ENCODE results near the gene VPS51. TPM values are rescaled to one million over a fixed set of nuclear protein-coding genes. Genes with fewer than 3 reads are reported as not detected.

The VPS51 gene
- total RNA-seq, 6 donors from 2014 or later: 102 to 531 (median 175) TPM

DNA sequence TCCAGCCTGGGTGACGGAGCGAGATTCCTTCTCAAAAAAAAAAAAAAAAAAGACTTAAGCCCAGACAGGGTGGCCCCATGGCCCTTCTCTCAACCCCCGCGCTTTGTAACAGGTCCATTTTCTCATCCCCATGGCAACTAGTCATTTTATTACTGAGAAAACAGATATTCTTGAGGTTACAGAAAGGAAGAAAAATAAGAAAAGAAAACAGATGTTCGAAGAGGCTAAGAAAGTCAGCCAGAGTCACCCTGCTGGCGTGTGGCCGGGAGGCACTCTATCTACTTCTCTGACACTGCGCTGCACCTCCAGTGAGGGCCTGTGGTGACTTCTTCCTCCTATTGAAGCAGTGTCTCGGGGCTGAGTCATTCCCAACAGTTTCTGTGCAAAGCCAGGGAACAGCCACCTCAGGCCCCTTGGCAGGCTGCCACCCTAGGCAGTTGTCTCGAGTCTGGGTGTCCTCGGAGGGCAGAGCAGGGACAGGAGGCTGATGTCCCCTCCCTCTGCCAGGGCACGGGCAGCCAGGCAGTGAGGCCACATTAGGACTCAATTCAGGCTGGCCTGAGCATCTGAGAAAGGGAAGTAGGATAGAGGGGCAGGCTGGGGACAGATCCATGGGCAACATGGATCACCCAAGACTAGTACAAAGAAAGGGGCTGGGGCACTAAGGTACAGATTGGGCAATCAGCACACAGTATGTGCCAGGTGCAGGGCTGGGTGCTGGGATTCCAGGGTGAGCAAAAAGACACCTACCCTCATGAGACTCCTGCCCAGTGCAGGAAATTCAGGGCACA lies 54.7 kb downstream of the VPS51 start:
- peaks cover 0 to 18% (median 14%) of the 10 kb centered on the region in 4 donors for H3K4me1 ChIP-seq
- H3K36me3 ChIP-seq: no peaks in the 10 kb centered on the region
- no peaks in the 10 kb centered on the region for H3K27me3 ChIP-seq
- no peak overlapping the region for H3K4me3 ChIP-seq
- H3K27ac ChIP-seq: peak overlapping the region; percentile 61 to 75 (median 68)
- H3K9me3 ChIP-seq: no peaks in the 10 kb centered on the region
- TF ChIP-seq POLR2A (IDR thresholded peaks at IDR 0.05) (peak in 1 of 4 donors; percentile 54), EP300 (IDR thresholded peaks at IDR 0.05) (no peak), POLR2AphosphoS5 (IDR thresholded peaks at IDR 0.05) (peak; percentile 44 to 58)
- TF ChIP-seq, protein P1, sequence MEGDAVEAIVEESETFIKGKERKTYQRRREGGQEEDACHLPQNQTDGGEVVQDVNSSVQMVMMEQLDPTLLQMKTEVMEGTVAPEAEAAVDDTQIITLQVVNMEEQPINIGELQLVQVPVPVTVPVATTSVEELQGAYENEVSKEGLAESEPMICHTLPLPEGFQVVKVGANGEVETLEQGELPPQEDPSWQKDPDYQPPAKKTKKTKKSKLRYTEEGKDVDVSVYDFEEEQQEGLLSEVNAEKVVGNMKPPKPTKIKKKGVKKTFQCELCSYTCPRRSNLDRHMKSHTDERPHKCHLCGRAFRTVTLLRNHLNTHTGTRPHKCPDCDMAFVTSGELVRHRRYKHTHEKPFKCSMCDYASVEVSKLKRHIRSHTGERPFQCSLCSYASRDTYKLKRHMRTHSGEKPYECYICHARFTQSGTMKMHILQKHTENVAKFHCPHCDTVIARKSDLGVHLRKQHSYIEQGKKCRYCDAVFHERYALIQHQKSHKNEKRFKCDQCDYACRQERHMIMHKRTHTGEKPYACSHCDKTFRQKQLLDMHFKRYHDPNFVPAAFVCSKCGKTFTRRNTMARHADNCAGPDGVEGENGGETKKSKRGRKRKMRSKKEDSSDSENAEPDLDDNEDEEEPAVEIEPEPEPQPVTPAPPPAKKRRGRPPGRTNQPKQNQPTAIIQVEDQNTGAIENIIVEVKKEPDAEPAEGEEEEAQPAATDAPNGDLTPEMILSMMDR (IDR thresholded peaks at IDR 0.05): peak in 1 of 6 experiments; percentile 17
- 29 to 36% methylated on average over 8 to 12 of the region's 12 CpGs for WGBS, 2 donors
- ATAC-seq (ENCODE audit: low FRiP score in 2 of 2): peak; percentile 93 to 96
- peak; percentile 65 to 98 for DNase-seq

DNA sequence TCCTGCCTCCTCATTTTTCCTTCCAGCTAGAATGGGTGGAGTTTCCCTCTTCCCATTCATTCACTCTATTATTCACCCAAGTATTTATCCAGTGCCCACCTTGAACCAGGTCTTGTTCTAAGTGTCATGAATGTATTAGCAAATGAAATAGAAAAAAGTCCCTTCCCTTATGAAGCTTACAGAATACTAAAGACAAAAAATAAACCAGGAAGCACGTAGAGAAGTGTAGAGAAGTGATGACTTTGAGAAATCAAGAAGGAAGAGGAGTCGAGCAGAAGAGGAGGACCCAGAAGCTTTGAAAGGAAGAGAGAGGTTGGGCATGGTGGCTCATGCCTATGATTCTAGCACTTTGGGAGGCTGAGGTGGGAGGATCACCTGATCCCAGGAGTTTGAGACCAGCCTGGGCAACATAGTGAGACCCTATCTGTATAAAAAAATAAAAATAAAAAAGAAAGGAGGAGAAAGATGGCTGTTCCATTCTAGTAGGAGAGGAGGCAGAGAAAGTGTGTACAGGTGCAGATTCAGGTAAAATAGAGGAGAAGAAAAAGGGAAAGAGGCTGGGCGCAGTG lies 55.4 kb downstream of the VPS51 start:
- DNase-seq (no peak), ATAC-seq (ENCODE audit: low FRiP score in 2 of 2) (peak in 1 of 2 donors; percentile 30)
- Histone ChIP-seq H3K4me1 (peaks cover 0 to 18% (median 14%) of the 10 kb centered on the region in 4 donors), H3K36me3 (no peaks in the 10 kb centered on the region), H3K27ac (peak overlapping the region; percentile 61 to 75 (median 68)), H3K9me3 (no peaks in the 10 kb centered on the region), H3K27me3 (no peaks in the 10 kb centered on the region), H3K4me3 (no peak overlapping the region)
- TF ChIP-seq, protein P1 (IDR thresholded peaks at IDR 0.05): no peak
- no peak for TF ChIP-seq EP300 (IDR thresholded peaks at IDR 0.05)
- no peak for TF ChIP-seq POLR2A (IDR thresholded peaks at IDR 0.05)
- no peak for TF ChIP-seq POLR2AphosphoS5 (IDR thresholded peaks at IDR 0.05)
- WGBS, 2 donors: 55 to 59% methylated on average over 3 of the region's 3 CpGs

DNA sequence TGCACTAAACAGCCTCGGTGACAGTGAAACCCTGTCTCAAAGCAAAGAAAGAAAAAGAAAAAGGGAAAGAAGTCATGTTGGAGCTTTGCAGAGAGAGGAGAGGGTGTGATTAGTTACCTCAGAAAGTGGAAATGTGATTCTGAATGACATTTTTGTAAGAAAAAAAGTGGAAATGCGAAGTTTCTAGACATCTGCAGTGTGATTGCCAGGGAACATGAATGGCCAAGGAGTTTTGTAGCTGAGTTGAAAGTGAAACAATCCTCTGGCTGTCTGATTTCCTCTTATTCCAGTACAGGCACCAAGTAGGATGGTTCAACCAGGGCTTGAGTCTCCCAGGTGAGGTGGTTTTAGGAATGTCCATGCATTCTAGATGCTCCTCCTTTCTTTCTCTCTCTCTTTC lies 56.1 kb downstream of the VPS51 start:
- Histone ChIP-seq H3K4me3 (no peak overlapping the region), H3K9me3 (no peaks in the 10 kb centered on the region), H3K36me3 (no peaks in the 10 kb centered on the region), H3K4me1 (peaks cover 0 to 18% (median 14%) of the 10 kb centered on the region in 4 donors), H3K27ac (peak overlapping the region in 1 of 4 donors; percentile 74), H3K27me3 (no peaks in the 10 kb centered on the region)
- 79 to 80% methylated on average over 2 of the region's 2 CpGs for WGBS, 2 donors
- ATAC-seq (ENCODE audit: low FRiP score in 2 of 2) (no peak), DNase-seq (no peak)
- TF ChIP-seq POLR2A (IDR thresholded peaks at IDR 0.05) (no peak), EP300 (IDR thresholded peaks at IDR 0.05) (no peak), POLR2AphosphoS5 (IDR thresholded peaks at IDR 0.05) (no peak)
- TF ChIP-seq, protein P1 (IDR thresholded peaks at IDR 0.05): no peak

DNA sequence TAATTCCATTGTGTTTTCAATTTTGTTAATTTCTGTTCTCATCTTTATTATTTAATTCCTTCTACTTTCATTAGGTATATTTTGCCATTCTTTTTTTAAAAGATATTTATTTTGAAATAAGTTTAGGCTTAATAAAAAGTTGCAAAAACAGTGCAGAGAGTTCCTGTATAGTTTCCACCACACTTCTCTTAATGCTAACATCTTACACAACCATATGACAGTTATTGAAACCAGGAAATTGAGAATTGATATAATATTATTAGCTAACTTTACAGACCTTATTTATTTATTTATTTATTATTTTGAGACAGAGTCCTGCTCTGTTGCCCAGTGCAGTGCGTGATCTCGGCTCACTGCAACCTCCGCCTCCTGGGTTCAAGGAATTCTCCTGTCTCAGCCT lies 60.2 kb downstream of the VPS51 start:
- Histone ChIP-seq H3K27me3 (no peaks in the 10 kb centered on the region), H3K4me3 (no peak overlapping the region), H3K9me3 (no peaks in the 10 kb centered on the region), H3K4me1 (peaks cover 0 to 6% (median 3%) of the 10 kb centered on the region in 4 donors), H3K27ac (no peak overlapping the region), H3K36me3 (no peaks in the 10 kb centered on the region)
- TF ChIP-seq POLR2A (IDR thresholded peaks at IDR 0.05) (no peak), POLR2AphosphoS5 (IDR thresholded peaks at IDR 0.05) (no peak), EP300 (IDR thresholded peaks at IDR 0.05) (no peak)
- TF ChIP-seq, protein P1 (IDR thresholded peaks at IDR 0.05): no peak
- WGBS, 2 donors: 83 to 97% methylated on average over 3 of the region's 3 CpGs
- ATAC-seq (ENCODE audit: low FRiP score in 2 of 2) (no peak), DNase-seq (no peak)
